ENCODE data around the gene GABRR3. TPM values are rescaled to one million over a fixed set of nuclear protein-coding genes. Genes with fewer than 3 reads are reported as not detected.
"Not testable (repeated sequence)": the region's sequence is repeated elsewhere in the genome, so short reads cannot be mapped to it uniquely, and the experiment has no call there.

The GABRR3 gene
- total RNA-seq, 2 donors from 2014 or later, result not detected

- Histone ChIP-seq H3K9me3 (no peaks in the 10 kb centered on the region), H3K27me3 (replicated peaks; ENCODE audit: insufficient read depth) (no peaks in the 10 kb centered on the region), H3K27ac (no peak overlapping the region), H3K4me1 (ENCODE audit: control insufficient read depth in 1 of 2, low read depth in 2 of 2) (no peaks in the 10 kb centered on the region), H3K4me3 (no peak overlapping the region), H3K36me3 (no peaks in the 10 kb centered on the region)
- TF ChIP-seq CTCF (IDR thresholded peaks at IDR 0.05), result no peak
- DNase-seq (ENCODE audit: low spot score) (no peak), ATAC-seq (ENCODE audit: insufficient number of reproducible peaks, low FRiP score, low read depth) (no peak)
Observed at GRCh38 chr3:98014268-98014585, 20.9 kb downstream of the GABRR3 start.

GRCh38 chr3:98013411-98014267, 21.5 kb downstream of the GABRR3 start:
- H3K27me3 ChIP-seq (replicated peaks; ENCODE audit: insufficient read depth), result no peaks in the 10 kb centered on the region
- no peaks in the 10 kb centered on the region for H3K4me1 ChIP-seq (ENCODE audit: control insufficient read depth in 1 of 2, low read depth in 2 of 2)
- no peak for DNase-seq (ENCODE audit: low spot score)
- no peaks in the 10 kb centered on the region for H3K36me3 ChIP-seq
- no peak for TF ChIP-seq CTCF (IDR thresholded peaks at IDR 0.05)
- H3K9me3 ChIP-seq, result no peaks in the 10 kb centered on the region
- no peak overlapping the region for H3K4me3 ChIP-seq
- no peak for ATAC-seq (ENCODE audit: insufficient number of reproducible peaks, low FRiP score, low read depth)
- no peak overlapping the region for H3K27ac ChIP-seq

GRCh38 chr3:98012979-98013378, 22.1 kb downstream of the GABRR3 start:
- no peaks in the 10 kb centered on the region for H3K9me3 ChIP-seq
- no peak for DNase-seq (ENCODE audit: low spot score)
- no peaks in the 10 kb centered on the region for H3K36me3 ChIP-seq
- no peak overlapping the region for H3K27ac ChIP-seq
- ATAC-seq (ENCODE audit: insufficient number of reproducible peaks, low FRiP score, low read depth), result no peak
- no peaks in the 10 kb centered on the region for H3K27me3 ChIP-seq (replicated peaks; ENCODE audit: insufficient read depth)
- no peak for TF ChIP-seq CTCF (IDR thresholded peaks at IDR 0.05)
- no peaks in the 10 kb centered on the region for H3K4me1 ChIP-seq (ENCODE audit: control insufficient read depth in 1 of 2, low read depth in 2 of 2)
- no peak overlapping the region for H3K4me3 ChIP-seq

- H3K27me3 ChIP-seq (replicated peaks; ENCODE audit: insufficient read depth); H3K27ac ChIP-seq; H3K36me3 ChIP-seq; ATAC-seq (ENCODE audit: insufficient number of reproducible peaks, low FRiP score, low read depth); DNase-seq (ENCODE audit: low spot score); H3K4me3 ChIP-seq; H3K9me3 ChIP-seq; H3K4me1 ChIP-seq (ENCODE audit: control insufficient read depth in 1 of 2, low read depth in 2 of 2): not testable (repeated sequence)
Observed at GRCh38 chr3:98010883-98011449, 24.1 kb downstream of the GABRR3 start.

GRCh38 chr3:98010194-98010882, 24.8 kb downstream of the GABRR3 start:
- no peak overlapping the region for H3K4me3 ChIP-seq
- no peak for TF ChIP-seq CTCF (IDR thresholded peaks at IDR 0.05)
- ATAC-seq (ENCODE audit: insufficient number of reproducible peaks, low FRiP score, low read depth), result no peak

More at GRCh38 chr3:98010194-98010882, 24.8 kb downstream of the GABRR3 start:
- Histone ChIP-seq H3K36me3 (no peaks in the 10 kb centered on the region), H3K4me1 (ENCODE audit: control insufficient read depth in 1 of 2, low read depth in 2 of 2) (no peaks in the 10 kb centered on the region), H3K9me3 (no peaks in the 10 kb centered on the region), H3K27me3 (replicated peaks; ENCODE audit: insufficient read depth) (no peaks in the 10 kb centered on the region), H3K27ac (no peak overlapping the region)
- no peak for DNase-seq (ENCODE audit: low spot score)

Measured in thoracic aorta (tissue), 2 donors.